PC-9 (cell line): ENCODE measurements around the gene ITFG1. TPM values are rescaled to one million over a fixed set of nuclear protein-coding genes. Genes with fewer than 3 reads are reported as not detected.
"Not testable (repeated sequence)": the region's sequence is repeated elsewhere in the genome, so short reads cannot be mapped to it uniquely, and the experiment has no call there.

ENCODE experiments used
- BruUV-seq: library from RNA; stranded (reverse); fragments of 400-500 nt; replicated peaks from 2 replicates; lab custom pipeline; 2021; lab: Mats Ljungman, UMichigan
- CTCF ChIA-PET: fragments of 300-600 bp; sonication (Branson Sonifier 250); formaldehyde crosslinking; loops from one replicate; lab custom pipeline; 2022; ENCODE audit warnings: antibody characterized with exemption; lab: Charles Lee
- POLR2A ChIA-PET: fragments of 300-600 bp; sonication (Branson Sonifier 250); formaldehyde crosslinking; loops from one replicate; lab custom pipeline; 2022; ENCODE audit warnings: antibody characterized with exemption; ENCODE audit not compliant: unreplicated experiment; lab: Charles Lee
- DNase-seq, 2 experiments: peaks; one replicate each; pipeline versions ENCODE4 v3.0.0 to v3.0.0-alpha.2; 2015 to 2022; ENCODE audit warnings: mixed read lengths in 1 of 2
- H2AFZ ChIP-seq: fragments of 200-600 bp; sonication (generic); 2 replicates; pipeline ENCODE4 v1.8.1; 2017; ENCODE audit warnings: antibody characterized with exemption
- H3F3A ChIP-seq: fragments of 200-600 bp; sonication (generic); 2 replicates; pipeline ENCODE4 v1.8.1; 2017; ENCODE audit warnings: antibody characterized with exemption, mild to moderate bottlenecking, low read depth; ENCODE audit not compliant: insufficient read depth
- H3K27ac ChIP-seq: fragments of 200-600 bp; sonication (generic); 2 replicates; pipeline ENCODE4 v1.6.1; 2016; ENCODE audit warnings: mixed run types
- H3K27me3 ChIP-seq: fragments of 200-600 bp; sonication (generic); 2 replicates; pipeline ENCODE4 v1.6.1; 2016; ENCODE audit warnings: low read depth, mixed run types; ENCODE audit not compliant: insufficient read depth
- H3K36me3 ChIP-seq: fragments of 200-600 bp; sonication (generic); 2 replicates; pipeline ENCODE4 v1.6.1; 2016; ENCODE audit warnings: low read depth, mixed run types
- H3K4me1 ChIP-seq: fragments of 200-600 bp; sonication (generic); replicated peaks from 2 replicates; pipeline ENCODE4 v1.6.1; 2016; ENCODE audit warnings: mixed run types; ENCODE audit not compliant: insufficient read depth
- H3K4me2 ChIP-seq: fragments of 200-600 bp; sonication (generic); 2 replicates; pipeline ENCODE4 v1.6.1; 2017; ENCODE audit warnings: mixed run types
- H3K4me3 ChIP-seq: fragments of 200-600 bp; sonication (generic); 2 replicates; pipeline ENCODE4 v1.6.1; 2016; ENCODE audit warnings: mixed run types
- H3K79me2 ChIP-seq: fragments of 200-600 bp; sonication (generic); 2 replicates; pipeline ENCODE4 v1.6.1; 2017; ENCODE audit warnings: low read depth, mixed run types
- H3K9me2 ChIP-seq: fragments of 200-600 bp; sonication (generic); 2 replicates; pipeline ENCODE4 v1.8.1; 2017; ENCODE audit warnings: mild to moderate bottlenecking; ENCODE audit not compliant: insufficient read depth
- H3K9me3 ChIP-seq: fragments of 200-600 bp; sonication (generic); 2 replicates; pipeline ENCODE4 v1.8.1; 2016; ENCODE audit warnings: low read depth; ENCODE audit not compliant: insufficient read depth
- H4K20me1 ChIP-seq: fragments of 200-600 bp; sonication (generic); 2 replicates; pipeline ENCODE4 v1.8.1; 2017; ENCODE audit not compliant: insufficient read depth
- EZH2 ChIP-seq: fragments of 200-600 bp; sonication (generic); IDR thresholded peaks from 2 replicates; pipeline ENCODE4 v1.8.0; 2017; ENCODE audit warnings: antibody characterized with exemption, low read depth
- intact Hi-C: fragments of 100-400 bp; cut with micrococcal nuclease; formaldehyde crosslinking; loops from one replicate; pipeline ENCODE4 v1.10.0; 2022; ENCODE audit not compliant: unreplicated experiment
- total RNA-seq: library from RNA; stranded (reverse); gene quantifications from 2 replicates; pipeline ENCODE4 v1.2.3, GENCODE V29; 2021
- TF ChIP-seq, protein P1 (sequence below): fragments of 200-600 bp; sonication (generic); conservative IDR thresholded peaks from 2 replicates; pipeline ENCODE4 v1.6.1; 2017; ENCODE audit warnings: mixed run types, antibody characterized with exemption, mild to moderate bottlenecking, moderate library complexity

ITFG1 gene
- total RNA-seq, 1 experiment from 2014 or later, result 33.0 TPM

DNA sequence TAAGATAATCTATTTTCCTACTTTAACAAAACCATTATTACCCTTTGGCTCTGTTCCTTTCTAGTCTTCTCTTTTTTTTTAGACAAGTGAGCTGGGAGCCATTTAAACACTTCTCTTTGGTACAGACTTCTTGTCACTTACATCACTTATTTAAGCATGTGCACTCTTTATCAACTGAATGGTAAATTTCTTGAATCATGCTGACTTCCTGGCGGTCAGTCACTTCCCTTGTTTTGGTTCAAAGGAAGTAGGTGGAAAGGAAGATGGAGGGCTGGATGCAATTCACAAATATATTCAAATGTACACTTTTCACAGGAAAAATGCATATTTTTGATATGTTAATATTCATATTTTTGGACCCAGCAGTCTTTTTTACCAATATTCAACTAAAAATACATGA, 97.1 kb downstream of the ITFG1 start:
- CTCF ChIA-PET, result no interaction called here
- DNase-seq, result no peak
- no peaks in the 10 kb centered on the region for H3K27me3 ChIP-seq
- BruUV-seq, result no TSS peak
- no peaks in the 10 kb centered on the region for H3K36me3 ChIP-seq
- no peak overlapping the region for H2AFZ ChIP-seq
- H3F3A ChIP-seq, result no peaks in the 10 kb centered on the region
- peaks cover 9% of the 10 kb centered on the region for H3K4me1 ChIP-seq
- no peaks in the 10 kb centered on the region for H3K9me3 ChIP-seq
- no peak overlapping the region for H3K4me3 ChIP-seq
- no peaks in the 10 kb centered on the region for H3K9me2 ChIP-seq
- no peaks in the 10 kb centered on the region for H4K20me1 ChIP-seq
- no peak overlapping the region for H3K4me2 ChIP-seq
- TF ChIP-seq EZH2, result no peak
- TF ChIP-seq, protein P1, sequence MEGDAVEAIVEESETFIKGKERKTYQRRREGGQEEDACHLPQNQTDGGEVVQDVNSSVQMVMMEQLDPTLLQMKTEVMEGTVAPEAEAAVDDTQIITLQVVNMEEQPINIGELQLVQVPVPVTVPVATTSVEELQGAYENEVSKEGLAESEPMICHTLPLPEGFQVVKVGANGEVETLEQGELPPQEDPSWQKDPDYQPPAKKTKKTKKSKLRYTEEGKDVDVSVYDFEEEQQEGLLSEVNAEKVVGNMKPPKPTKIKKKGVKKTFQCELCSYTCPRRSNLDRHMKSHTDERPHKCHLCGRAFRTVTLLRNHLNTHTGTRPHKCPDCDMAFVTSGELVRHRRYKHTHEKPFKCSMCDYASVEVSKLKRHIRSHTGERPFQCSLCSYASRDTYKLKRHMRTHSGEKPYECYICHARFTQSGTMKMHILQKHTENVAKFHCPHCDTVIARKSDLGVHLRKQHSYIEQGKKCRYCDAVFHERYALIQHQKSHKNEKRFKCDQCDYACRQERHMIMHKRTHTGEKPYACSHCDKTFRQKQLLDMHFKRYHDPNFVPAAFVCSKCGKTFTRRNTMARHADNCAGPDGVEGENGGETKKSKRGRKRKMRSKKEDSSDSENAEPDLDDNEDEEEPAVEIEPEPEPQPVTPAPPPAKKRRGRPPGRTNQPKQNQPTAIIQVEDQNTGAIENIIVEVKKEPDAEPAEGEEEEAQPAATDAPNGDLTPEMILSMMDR, result no peak
- intact Hi-C loops, result no loop called here
- H3K27ac ChIP-seq, result no peak overlapping the region
- POLR2A ChIA-PET, result interaction anchor here (0.7 kb wide), 1 partner anchor 822 kb away, joined by 5 read pairs; no protein-coding TSS in a partner anchor
- no peaks in the 10 kb centered on the region for H3K79me2 ChIP-seq

DNA sequence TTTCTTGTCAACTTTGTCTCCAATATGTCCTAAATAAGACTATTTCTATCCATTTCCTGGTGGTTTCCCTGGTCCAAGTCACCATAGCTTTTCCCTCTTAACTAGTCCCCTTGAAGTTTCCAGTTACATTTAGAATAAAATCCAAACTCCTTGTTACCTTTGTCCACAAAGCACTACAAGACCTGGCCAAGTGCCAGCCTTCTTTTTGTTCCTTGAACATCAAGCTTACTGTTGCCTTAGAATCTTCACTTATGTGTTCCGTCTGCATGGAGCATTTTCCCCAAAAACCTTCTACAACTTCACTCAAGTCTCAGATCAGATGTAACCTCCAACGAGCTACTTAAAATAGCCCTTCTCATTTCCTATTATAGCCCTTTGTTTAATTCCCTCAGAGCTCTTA, 101.4 kb downstream of the ITFG1 start:
- Histone ChIP-seq H3K36me3 (no peaks in the 10 kb centered on the region), H3K79me2 (no peaks in the 10 kb centered on the region), H3K4me1 (peaks cover 13% of the 10 kb centered on the region), H3K27me3 (no peaks in the 10 kb centered on the region), H3K9me2 (no peaks in the 10 kb centered on the region), H3K9me3 (no peaks in the 10 kb centered on the region; the same call in 1 of the 2 replicates), H3K4me3 (no peak overlapping the region), H3K4me2 (no peak overlapping the region), H4K20me1 (no peaks in the 10 kb centered on the region), H3F3A (no peaks in the 10 kb centered on the region), H2AFZ (no peak overlapping the region), H3K27ac (no peak overlapping the region)
- POLR2A ChIA-PET, result no interaction called here
- CTCF ChIA-PET, result no interaction called here
- no TSS peak for BruUV-seq
- DNase-seq, result no peak
- intact Hi-C loops, result no loop called here
- TF ChIP-seq, protein P1, result no peak

DNA sequence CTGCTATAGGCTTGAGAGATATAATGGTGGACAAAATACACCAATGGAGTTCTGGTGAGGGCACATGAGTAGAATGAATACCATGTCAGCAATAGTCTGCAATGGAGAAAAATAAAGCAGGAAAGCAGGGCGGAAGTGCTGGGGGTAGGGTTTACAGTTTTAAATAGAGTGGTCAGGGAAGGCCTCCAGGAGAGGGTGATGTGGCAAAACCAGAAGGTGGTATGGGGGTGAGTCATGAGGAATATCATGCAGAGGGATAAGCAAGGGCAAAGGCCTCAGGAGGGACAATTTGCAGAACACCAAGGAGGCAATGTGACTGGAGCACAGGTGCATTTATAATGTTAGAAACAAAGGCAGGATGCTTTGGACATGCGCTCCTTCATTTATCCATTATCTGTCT, 102.0 kb downstream of the ITFG1 start:
- intact Hi-C loops, result no loop called here

DNA sequence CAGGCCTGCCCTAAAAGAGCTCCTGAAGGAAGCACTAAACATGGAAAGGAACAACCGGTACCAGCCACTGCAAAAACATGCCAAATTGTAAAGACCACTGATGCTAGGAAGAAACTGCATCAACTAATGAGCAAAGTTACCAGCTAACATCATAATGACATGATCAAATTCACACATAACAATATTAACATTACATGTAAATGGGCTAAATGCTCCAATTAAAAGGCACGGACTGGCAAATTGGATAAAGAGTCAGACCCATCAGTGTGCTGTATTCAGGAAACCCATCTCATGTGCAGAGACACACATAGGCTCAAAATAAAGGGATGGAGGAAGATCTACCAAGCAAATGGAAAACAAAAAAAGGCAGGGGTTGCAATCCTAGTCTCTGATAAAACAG, 111.8 kb downstream of the ITFG1 start:
- H3K4me2 ChIP-seq, CTCF ChIA-PET, H3K27ac ChIP-seq, BruUV-seq, intact Hi-C loops, POLR2A ChIA-PET, H3K79me2 ChIP-seq, H3K4me1 ChIP-seq, H3F3A ChIP-seq, H3K9me3 ChIP-seq, H3K27me3 ChIP-seq, H3K36me3 ChIP-seq, H3K9me2 ChIP-seq, DNase-seq, H3K4me3 ChIP-seq, H2AFZ ChIP-seq, H4K20me1 ChIP-seq: not testable (repeated sequence)

More for the DNA sequence above, 102.0 kb downstream of the ITFG1 start:
- peak in 1 of 2 experiments; percentile 11 for DNase-seq
- Histone ChIP-seq H3K36me3 (no peaks in the 10 kb centered on the region), H2AFZ (no peak overlapping the region), H3K27me3 (no peaks in the 10 kb centered on the region), H3K79me2 (no peaks in the 10 kb centered on the region), H4K20me1 (no peaks in the 10 kb centered on the region), H3K4me3 (no peak overlapping the region), H3K27ac (no peak overlapping the region), H3F3A (no peaks in the 10 kb centered on the region), H3K4me1 (peaks cover 13% of the 10 kb centered on the region), H3K4me2 (no peak overlapping the region), H3K9me3 (no peaks in the 10 kb centered on the region; the same call in 1 of the 2 replicates), H3K9me2 (no peaks in the 10 kb centered on the region)
- CTCF ChIA-PET, result no interaction called here
- POLR2A ChIA-PET, result no interaction called here
- TF ChIP-seq, protein P1, result no peak
- no peak for TF ChIP-seq EZH2
- BruUV-seq, result no TSS peak

DNA sequence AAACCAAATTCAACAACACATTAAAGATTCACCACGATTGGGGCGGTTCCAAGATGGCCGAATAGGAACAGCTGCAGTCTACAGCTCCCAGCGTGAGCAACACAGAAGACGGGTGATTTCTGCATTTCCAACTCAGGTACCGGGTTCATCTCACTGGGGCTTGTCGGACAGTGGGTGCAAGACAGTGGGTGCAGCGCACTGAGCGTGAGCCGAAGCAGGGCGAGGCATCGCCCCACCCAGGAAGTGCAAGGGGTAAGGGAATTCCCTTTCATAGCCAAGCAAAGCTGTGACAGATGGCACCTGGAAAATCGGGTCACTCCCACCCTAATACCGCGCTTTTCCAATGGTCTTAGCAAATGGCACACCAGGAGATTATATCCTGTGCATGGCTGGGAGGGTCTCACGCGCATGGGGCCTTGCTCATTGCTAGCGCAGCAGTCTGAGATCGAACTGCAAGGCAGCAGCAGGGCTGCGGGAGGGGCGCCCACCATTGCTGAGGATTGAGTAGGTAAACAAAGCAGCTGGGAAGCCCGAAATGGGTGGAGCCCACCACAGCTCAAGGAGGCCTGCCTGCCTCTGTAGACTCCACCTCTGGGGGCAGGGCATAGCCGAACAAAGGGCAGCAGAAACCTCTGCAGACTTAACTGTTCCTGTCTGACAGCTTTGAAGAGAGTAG, 113.7 kb downstream of the ITFG1 start:
- H3K4me3 ChIP-seq, H3F3A ChIP-seq, H3K79me2 ChIP-seq, H3K9me2 ChIP-seq, intact Hi-C loops, H3K27me3 ChIP-seq, H2AFZ ChIP-seq, H3K4me2 ChIP-seq, CTCF ChIA-PET, BruUV-seq, POLR2A ChIA-PET, H4K20me1 ChIP-seq, H3K36me3 ChIP-seq, H3K9me3 ChIP-seq, H3K27ac ChIP-seq, DNase-seq, H3K4me1 ChIP-seq: not testable (repeated sequence)
